Measurements from ENCODE around the gene SOX9. TPM values are rescaled to one million over a fixed set of nuclear protein-coding genes. Genes with fewer than 3 reads are reported as not detected.

The SOX9 gene
- polyA plus RNA-seq (ENCODE audit: insufficient read length in 3 of 3) = 10 to 100 TPM; 20.4 to 22.8 (median 22.3) TPM
- long read RNA-seq, donor 1, transcript SOX9-201 (3 exons, 3,935 nt) = major isoform, 6 of 6 reads
- long read RNA-seq, donor 1, partial matches to known transcripts = 0 of 6 reads
- long read RNA-seq, donor 1, other reads (novel, unspliced or antisense) = 0 of 6 reads
- long read RNA-seq, donor 2, partial matches to known transcripts = 0 of 3 reads
- long read RNA-seq, donor 2, other reads (novel, unspliced or antisense) = 0 of 3 reads
- long read RNA-seq, donor 3, transcript SOX9-201 (3 exons, 3,935 nt) = major isoform, 8 of 8 reads
- long read RNA-seq, donor 3, partial matches to known transcripts = 0 of 8 reads
- long read RNA-seq, donor 3, other reads (novel, unspliced or antisense) = 0 of 8 reads
- long read RNA-seq, donor 4, transcript SOX9-201 (3 exons, 3,935 nt) = major isoform, 5 of 5 reads
- long read RNA-seq, donor 4, partial matches to known transcripts = 0 of 5 reads
- long read RNA-seq, donor 4, other reads (novel, unspliced or antisense) = 0 of 5 reads
- long read RNA-seq, donor 5, partial matches to known transcripts = 0 of 2 reads
- long read RNA-seq, donor 5, other reads (novel, unspliced or antisense) = 0 of 2 reads
- long read RNA-seq, donor 6, transcript SOX9-201 (3 exons, 3,935 nt) = major isoform, 14 of 14 reads
- long read RNA-seq, donor 6, partial matches to known transcripts = 0 of 14 reads
- long read RNA-seq, donor 6, other reads (novel, unspliced or antisense) = 0 of 14 reads
- long read RNA-seq, donor 7, transcript SOX9-201 (3 exons, 3,935 nt) = major isoform, 11 of 11 reads
- long read RNA-seq, donor 7, partial matches to known transcripts = 0 of 11 reads
- long read RNA-seq, donor 7, other reads (novel, unspliced or antisense) = 0 of 11 reads
- long read RNA-seq, donor 8, transcript SOX9-201 (3 exons, 3,935 nt) = major isoform, 5 of 16 reads
- long read RNA-seq, donor 8, partial matches to known transcripts = 11 of 16 reads
- long read RNA-seq, donor 8, other reads (novel, unspliced or antisense) = 0 of 16 reads
- long read RNA-seq, donor 9, transcript SOX9-201 (3 exons, 3,935 nt) = major isoform, 7 of 7 reads
- long read RNA-seq, donor 9, partial matches to known transcripts = 0 of 7 reads
- long read RNA-seq, donor 9, other reads (novel, unspliced or antisense) = 0 of 7 reads
- long read RNA-seq, donor 10, transcript SOX9-201 (3 exons, 3,935 nt) = major isoform, 5 of 10 reads
- long read RNA-seq, donor 10, partial matches to known transcripts = 5 of 10 reads
- long read RNA-seq, donor 10, other reads (novel, unspliced or antisense) = 0 of 10 reads
- long read RNA-seq, donor 11, transcript SOX9-201 (3 exons, 3,935 nt) = major isoform, 6 of 6 reads
- long read RNA-seq, donor 11, partial matches to known transcripts = 0 of 6 reads
- long read RNA-seq, donor 11, other reads (novel, unspliced or antisense) = 0 of 6 reads
- long read RNA-seq, donor 12, transcript SOX9-201 (3 exons, 3,935 nt) = major isoform, 10 of 10 reads
- long read RNA-seq, donor 12, partial matches to known transcripts = 0 of 10 reads
- long read RNA-seq, donor 12, other reads (novel, unspliced or antisense) = 0 of 10 reads
- long read RNA-seq, donor 13, transcript SOX9-201 (3 exons, 3,935 nt) = major isoform, 6 of 6 reads
- long read RNA-seq, donor 13, partial matches to known transcripts = 0 of 6 reads
- long read RNA-seq, donor 13, other reads (novel, unspliced or antisense) = 0 of 6 reads
- long read RNA-seq, donor 14 = 0 reads
- long read RNA-seq, donor 15 = 0 reads
- long read RNA-seq, donor 16, transcript SOX9-201 (3 exons, 3,935 nt) = major isoform, 5 of 5 reads
- long read RNA-seq, donor 16, partial matches to known transcripts = 0 of 5 reads
- long read RNA-seq, donor 16, other reads (novel, unspliced or antisense) = 0 of 5 reads

DNA sequence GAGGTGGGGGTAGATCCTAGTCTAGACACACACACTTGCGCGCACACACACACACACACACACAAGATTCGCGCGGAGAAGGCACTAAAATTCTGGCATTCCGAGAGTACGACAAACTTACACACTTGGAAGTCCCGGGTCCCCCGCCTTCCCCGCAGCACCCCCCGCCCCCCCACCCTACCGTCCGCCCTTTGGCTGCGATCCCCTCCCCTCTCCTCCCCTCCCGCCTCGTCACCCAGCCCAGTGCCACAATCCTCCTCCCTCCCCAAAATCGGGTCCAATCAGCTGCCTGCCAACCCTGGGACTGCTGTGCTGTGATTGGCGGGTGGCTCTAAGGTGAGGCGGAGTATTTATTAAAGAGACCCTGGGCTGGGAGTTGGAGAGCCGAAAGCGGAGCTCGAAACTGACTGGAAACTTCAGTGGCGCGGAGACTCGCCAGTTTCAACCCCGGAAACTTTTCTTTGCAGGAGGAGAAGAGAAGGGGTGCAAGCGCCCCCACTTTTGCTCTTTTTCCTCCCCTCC is at the start of gene SOX9:
SOX9 (plus strand) TSS at position 379 of the 522 bp plus-strand sequence. CDS start 372 bp downstream, outside the sequence.
- peak; percentile 92 for DNase-seq

DNA sequence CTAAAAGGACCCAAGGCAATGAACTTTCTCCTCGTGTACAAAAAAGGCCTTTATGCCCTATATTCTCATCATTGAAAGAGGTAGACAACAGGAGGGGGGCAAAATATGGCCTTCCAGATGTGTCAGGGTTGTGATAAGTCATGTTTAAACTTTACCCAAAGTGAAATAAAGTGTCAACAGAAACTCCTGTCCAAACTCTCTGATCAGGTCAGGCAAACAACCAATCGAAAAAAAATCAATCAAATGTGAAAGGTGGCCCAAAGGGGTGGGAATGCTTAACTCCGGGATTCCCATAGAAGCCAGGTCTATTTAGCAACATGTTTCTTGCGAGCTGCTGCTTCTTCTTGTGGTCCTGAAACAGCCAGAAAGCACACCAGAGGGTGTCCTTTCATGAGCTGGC is 49.5 kb upstream of the SOX9 start:
- no peak for DNase-seq

DNA sequence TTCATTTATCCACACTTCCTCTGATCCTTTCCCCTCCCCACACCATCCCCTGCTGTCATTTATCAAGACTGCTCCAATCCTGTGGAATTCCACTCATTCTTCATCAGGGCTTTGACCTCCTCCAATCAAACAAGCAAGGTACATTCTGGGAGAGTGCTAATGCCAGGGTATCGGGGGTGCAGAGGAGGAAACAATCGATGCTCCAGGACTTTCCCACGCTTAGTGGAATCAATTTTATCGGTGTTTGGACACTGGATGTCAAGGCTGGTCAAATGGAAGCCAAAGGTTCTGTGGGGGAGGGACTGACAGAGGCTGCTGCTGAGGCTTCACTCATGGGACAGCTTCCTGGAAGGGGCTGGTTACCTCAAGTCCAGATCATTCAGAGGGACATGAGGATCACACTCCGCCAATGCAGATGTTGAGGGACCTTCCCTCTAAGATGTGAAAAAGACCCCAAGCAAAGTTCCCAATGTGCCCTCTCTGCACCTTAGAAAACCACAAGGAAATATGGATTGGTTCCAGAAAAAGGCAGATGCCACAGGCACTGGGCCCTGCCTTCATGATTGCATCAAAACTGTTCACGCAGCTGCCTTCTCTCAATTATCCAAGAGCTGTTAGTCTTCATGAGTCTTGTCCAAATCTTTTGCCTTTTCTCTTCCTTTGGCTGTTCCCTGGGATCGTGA is 44.7 kb upstream of the SOX9 start:
- no peak for DNase-seq

DNA sequence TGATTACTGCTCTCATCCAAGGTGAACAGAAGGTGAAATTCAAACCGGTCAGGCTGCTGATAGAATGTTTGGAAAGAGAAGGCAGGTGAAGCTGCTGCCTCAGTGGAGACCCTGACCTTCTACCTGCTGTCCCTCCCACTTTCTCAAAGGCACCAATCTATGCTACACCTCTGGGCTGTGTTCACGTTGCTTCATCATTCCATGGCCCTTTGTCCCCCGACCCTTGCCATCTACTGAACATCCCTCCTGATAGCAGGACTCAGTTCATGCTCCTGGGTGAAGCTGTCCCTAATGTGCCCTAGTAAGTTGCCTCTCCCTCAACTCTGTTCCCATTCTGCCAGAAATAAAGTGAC is 44.2 kb upstream of the SOX9 start:
- DNase-seq = no peak

DNA sequence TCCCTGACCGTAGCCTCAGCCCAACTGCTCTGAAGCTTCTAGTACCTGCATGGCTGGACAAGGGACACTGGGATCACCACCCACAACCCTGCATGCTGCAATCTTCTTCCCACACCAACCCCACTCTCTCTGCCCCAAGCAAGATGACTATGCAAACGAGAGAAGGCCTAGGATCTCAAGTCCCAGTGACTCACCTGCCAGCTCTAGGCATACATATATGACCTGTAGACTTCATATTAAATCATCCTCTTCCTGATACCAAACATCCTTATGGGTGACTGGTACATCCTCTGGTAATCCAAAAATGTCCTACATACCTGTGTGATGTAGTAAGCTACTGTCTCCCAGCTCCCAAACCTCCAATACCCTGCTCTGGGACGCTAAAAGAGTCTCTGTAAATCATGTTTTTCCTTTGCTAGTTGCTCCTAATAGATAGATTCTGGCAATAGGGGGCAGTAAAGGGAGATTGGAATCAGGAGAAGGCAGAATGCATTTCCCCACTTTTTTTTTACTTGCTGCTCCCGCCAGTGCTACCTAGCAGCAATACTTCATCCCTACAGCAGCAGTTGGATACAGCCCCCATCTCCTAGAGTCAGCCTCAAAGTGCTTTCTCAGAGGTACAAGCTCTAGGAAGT is 43.4 kb upstream of the SOX9 start:
- no peak for DNase-seq

DNA sequence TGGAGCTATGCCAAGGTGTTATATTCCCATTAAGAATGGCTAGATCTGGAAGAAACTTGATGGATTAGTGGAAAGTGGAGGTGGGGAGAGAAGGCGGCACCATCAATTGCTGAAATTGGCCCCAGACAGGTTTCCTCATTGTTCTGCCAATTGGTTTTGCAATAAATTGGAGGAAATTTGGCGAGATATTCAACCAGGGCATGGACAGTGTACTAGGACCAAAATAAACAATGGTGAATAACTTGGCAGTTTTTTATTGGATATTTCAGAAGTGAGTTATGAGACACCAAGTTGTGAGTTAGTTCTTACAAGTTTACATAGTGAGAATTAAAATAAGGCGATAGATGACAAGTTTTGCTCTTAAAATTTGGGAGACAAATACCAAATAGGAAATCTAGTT is 41.1 kb upstream of the SOX9 start:
- DNase-seq = no peak

DNA sequence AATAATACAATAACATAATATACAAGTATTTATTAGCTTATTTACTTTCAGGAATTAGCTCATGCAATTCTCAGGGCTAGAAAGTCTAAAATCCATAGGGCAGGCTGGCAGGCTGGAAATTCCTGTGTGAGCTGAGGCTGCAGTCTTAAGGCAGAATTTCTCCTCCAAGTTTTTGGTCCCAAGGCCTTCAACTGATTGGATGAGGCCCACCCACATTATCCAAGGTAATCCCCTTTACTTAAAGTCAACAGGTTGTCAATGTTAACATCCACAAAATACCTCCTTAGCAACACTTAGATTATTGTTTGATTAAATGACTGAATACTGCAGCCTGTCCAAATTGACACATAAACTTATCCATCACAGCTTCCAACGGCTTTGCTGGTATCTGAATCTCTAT is 32.9 kb upstream of the SOX9 start:
- no peak for DNase-seq

DNA sequence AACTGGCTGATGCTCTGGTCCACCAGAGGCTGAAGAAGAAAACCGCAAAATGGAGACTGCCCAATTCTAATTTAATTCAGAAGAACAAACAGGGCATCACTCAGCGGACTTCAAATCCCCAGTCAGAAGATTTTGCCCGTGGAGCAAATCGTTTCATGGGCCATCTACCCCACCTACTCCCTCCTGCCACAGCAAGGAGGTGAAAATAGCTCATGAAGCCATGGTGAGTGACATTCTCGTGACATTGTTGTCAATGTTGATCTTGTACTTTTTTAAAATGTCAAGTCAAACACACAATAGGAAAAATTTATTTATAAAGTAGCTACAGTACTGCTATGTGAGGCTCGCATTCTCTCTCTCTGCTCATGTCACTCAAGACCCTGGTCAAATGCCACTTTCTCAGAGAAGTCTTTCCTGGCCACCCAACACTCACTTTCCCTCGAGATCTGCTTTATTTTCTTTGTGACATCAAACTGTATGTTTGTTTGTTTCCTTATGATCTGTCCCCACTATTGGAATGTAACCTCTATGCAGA is 31.3 kb upstream of the SOX9 start:
- DNase-seq = no peak

DNA sequence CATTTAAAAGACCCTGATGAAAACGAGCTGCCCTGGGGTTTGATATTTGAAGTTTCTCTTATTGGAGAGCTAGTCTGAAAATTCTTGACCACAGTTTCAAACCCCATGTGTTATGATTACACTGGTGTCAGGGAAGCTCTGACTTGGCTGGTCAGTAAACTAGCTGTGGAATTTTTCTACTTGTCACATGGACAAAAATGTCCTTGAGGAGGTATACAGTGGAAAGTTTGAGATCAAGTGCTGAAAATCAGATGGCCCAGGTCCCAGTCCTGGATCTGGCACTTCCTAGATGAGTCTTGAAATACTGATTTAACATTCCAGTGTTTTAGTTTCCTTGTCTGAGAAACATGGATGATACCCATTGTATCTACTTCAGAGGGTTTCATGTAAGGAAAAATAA is 30.7 kb upstream of the SOX9 start:
- DNase-seq = no peak

DNA sequence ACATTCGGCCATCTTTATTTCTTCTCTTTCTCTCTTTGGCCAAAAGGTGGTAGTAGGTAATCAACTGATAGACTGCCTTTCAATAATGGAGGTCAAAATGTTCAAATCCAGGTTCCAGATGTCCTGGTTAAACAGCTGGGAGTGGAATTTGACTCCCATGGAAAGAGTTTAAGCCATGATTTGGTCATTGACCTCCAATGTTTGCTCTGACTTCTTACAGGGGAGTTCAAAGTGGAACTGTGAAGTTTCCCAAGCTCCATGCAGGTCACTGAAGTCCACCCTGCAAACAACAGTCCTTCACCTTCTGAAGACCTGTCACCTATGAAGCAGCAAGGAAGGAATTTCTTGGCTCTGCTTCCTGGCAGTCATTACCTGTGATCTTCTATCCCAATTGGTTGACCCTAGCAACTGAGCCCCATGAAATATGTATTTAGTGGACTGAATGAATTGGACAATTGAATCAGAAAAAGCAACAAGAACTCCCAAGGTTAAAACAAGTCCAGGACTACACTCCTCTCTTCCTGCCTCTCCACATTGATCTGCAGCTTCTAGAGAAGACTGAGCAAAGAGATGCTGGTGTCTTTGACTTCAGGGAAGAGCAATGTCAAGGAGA is 28.0 kb upstream of the SOX9 start:
- no peak for DNase-seq

DNA sequence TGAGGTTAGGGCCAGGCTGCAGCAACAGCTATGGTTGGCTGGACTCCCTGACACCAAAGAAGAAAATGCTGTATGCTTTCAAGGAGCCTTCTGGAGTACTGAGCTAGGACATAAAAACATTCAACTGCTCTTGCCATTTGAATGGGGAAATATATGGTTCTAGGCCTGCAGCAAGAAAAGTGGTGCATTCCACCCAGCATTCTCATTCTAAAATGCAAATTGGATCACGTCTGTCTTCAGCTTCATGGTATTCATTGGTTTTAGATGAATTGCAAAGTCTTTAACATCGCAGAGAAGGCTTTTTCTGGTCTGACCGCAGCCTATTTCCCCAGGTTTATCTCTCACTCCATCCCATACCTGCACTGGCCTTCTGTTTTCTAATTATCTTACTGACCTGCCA is 27.1 kb upstream of the SOX9 start:
- no peak for DNase-seq

DNA sequence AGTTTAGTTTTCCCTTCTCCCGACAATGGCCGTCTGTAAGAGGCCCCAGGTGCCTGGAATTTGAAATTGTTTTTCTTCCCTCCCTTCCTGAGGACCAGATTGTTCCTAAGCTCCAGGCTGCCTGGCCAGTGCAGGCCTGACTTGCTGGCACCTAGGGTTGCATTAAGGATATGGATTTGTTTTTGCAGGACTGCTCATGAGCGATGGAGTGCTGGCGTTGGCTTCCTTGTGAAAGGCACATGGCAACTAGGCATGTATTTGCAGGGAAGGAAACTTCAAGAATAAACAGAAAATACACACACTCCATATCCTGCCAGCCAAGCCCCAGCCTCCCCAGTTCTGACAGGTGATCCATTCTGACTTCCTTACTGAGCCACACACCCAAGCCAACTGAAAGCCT is 25.5 kb upstream of the SOX9 start:
- no peak for DNase-seq

DNA sequence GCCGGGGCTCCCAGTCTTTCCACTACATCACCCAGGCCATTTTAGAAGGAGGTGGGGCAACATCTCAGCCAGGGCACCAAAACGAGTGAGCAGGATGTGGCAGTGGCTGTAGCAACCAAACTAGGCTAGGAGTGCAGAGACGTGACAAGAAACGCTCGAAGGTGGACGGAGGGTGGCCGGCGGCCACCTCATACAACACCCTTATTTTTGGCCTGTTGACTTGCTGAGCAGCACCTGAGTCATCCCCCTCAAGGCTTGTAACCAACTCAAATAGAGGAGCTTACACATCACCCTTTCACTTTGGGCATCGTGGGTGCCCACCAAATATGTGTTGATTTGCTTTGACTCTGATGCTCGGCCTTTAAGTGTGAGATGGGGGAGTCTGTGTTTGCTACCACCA is 23.7 kb upstream of the SOX9 start:
- no peak for DNase-seq

DNA sequence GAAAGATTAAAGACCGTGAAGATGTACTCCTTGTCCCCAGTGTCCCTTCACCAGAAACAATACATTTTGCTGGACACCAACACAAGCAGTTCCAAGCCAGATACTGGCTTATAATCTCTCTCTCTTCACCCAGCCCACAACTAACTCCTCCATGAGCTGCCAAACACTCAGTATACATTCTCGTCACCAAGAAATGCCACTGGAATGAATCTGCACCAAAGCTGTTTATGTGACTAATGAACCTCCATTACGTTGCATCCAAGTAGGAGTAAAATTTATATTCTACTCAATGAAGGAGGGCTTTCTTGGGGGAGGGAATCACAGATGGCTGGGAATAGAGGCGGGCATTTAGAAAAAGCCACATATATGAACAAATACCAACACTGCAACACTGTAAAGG is 20.9 kb upstream of the SOX9 start:
- no peak for DNase-seq

DNA sequence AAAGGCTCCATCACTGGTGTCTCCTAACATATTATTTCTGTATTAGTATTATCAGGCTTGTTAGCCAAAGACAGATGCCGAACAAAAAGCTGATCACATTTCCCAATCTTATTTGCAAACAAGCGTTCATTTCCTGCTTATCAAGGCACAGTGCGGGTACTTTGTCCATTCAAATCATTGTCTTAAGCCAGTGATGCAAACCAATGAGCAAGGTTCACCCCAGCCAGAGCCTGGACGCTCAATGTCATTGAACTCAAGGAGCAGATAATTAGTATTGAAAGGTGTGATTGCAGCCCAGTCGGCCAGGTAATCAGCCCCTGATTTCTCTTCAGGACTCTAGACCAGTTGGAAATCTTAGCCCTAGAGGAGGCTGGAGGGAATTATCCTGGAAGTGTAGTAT is 20.4 kb upstream of the SOX9 start:
- DNase-seq = no peak

DNA sequence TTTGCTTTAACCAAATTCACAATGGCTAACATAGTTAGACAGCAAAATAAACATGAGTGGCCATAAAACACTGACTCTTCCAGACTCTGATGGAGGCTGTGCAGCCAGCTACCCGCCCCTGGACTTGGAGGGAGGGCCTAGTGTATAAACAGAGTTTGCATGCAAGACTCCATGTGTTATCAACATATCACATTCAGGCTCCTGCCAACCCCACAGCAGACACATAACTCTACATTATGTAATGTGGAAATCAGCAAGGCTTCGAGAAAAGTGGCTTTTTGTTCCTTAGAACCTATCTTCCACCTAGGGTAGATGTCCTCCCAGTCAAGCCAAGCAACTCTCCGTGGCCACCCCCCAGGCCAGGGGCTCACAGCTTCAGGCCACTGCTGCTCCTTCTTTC is 19.3 kb upstream of the SOX9 start:
- no peak for DNase-seq

DNA sequence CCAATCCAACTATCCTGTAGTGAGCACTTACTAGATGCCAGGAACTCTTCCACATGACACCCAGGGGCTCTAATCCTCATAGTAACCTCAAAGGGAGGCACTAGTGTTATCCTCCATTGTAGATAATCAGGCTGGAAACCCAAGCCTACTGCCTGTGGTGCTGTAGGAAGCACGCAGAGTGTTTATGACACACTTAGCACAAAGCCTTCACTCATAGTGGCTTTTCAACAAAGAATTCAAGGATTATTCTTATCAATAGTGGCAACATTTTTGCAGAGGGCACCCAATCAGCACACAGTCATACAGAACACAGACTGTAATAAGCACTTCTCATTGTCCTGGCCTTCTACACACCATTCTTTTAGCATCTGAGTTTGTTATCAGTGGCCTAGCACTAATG is 18.5 kb upstream of the SOX9 start:
- no peak for DNase-seq

DNA sequence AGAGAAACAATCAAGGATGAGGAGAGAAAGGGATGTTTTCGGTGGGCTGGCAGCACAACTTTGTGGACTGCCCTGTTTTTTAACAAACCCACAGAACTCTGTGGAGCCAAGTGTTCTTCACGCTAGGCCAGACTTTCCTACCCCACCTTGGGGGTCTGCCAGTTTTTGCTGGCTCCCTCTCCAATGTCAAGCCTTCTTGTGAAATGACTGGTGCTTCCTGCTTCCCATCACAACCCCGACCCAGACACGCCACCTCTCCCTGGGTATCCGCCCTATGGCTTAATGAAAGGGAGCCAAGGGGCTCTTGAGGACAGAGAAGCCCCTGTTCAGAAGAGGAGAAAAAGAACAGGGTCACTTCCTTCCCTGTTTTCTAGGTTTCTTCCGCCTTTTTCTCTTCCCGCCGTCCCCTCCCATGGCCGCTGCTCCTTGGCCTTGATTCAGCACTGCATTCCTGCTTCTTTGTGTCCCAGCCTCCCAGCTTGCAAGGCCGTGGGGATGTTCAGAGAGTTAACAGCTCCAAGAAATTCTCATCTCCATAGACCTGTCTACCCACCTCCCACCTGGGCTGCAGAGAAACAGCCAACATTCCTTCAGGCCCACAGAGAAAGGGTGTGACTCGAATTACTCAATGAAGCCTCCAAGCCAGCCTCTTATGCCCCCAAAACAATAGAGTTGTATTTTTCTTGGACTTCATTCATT is 16.5 kb upstream of the SOX9 start:
- DNase-seq = no peak
